ENCODE measurements around the gene SLC39A5. TPM values are rescaled to one million over a fixed set of nuclear protein-coding genes. Genes with fewer than 3 reads are reported as not detected.

SLC39A5 gene, protein sequence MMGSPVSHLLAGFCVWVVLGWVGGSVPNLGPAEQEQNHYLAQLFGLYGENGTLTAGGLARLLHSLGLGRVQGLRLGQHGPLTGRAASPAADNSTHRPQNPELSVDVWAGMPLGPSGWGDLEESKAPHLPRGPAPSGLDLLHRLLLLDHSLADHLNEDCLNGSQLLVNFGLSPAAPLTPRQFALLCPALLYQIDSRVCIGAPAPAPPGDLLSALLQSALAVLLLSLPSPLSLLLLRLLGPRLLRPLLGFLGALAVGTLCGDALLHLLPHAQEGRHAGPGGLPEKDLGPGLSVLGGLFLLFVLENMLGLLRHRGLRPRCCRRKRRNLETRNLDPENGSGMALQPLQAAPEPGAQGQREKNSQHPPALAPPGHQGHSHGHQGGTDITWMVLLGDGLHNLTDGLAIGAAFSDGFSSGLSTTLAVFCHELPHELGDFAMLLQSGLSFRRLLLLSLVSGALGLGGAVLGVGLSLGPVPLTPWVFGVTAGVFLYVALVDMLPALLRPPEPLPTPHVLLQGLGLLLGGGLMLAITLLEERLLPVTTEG
- total RNA-seq, result 100 to 1,000 TPM; 108 to 289 (median 226) TPM
- polyA plus RNA-seq, result 100 to 1,000 TPM; 307 to 615 TPM

DNA sequence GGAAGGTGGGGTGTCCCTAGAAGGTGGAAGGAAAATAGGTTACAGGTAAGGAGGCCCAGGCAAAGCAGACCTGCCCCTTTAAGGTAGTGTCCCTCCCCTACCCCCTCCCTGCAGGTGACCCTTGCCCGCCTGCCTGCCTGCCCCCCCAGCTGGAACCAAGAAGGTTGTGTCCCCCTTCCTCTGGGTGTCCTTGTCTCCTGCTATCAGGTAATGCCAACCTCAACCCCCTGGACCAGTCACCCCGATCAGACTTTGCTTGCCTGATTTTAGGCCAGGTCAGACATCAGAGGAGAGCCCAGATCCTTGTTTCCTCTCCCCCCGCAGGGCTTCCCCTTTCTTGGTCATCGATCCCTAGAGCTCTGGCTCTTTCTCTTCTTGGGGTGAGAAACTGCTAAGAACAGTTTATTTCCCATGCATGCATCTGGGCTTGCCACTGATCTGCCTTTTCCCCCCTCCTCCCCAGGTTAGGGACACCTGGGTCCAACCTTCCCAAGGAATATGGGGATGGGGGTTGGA is at the start of gene SLC39A5:
TSS of gene SLC39A5 (plus strand) at position 136 of the 516 bp plus-strand sequence. CDS start 1,224 bp downstream, outside the sequence.
- peak in 1 of 6 donors; percentile 30 for DNase-seq
- peak within 1 kb of the TSS; percentile 66 to 71 (median 70) for H3K27ac ChIP-seq

DNA sequence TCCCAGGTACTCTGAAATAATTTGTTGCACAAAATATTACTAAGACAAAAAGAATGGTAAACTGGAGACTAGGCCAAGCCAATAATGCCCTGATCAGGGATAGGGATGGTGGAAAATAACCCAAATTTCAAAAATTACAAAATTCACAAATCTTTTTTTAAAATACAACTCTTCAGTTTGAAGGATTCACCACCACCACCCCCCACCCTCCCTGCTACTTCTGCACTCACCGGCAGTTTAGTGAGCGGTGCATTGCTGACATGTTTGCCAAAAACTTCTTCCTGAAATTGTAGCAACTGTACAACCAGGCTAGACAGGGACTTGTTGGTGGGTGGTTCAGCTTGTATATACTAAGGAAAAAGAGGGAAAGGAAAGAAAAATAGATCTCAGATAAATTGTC is 42.9 kb upstream of the SLC39A5 start:
- Histone ChIP-seq H3K4me3 (no peak overlapping the region), H3K9me3 (no peaks in the 10 kb centered on the region), H3K27me3 (no peaks in the 10 kb centered on the region), H3K36me3 (peaks cover 3 to 33% (median 6%) of the 10 kb centered on the region in 3 donors), H3K27ac (no peak overlapping the region), H3K4me1 (peaks cover 5 to 12% (median 10%) of the 10 kb centered on the region in 3 donors)
- intact Hi-C loops (cut with DNase I), result loop anchor here in 1 of 3 donors (5.0 kb wide), 1 partner anchor 65 kb away; no protein-coding TSS in a partner anchor
- FAIRE-seq (no peak), ATAC-seq (no peak), DNase-seq (no peak)
- TF ChIP-seq, protein P1, sequence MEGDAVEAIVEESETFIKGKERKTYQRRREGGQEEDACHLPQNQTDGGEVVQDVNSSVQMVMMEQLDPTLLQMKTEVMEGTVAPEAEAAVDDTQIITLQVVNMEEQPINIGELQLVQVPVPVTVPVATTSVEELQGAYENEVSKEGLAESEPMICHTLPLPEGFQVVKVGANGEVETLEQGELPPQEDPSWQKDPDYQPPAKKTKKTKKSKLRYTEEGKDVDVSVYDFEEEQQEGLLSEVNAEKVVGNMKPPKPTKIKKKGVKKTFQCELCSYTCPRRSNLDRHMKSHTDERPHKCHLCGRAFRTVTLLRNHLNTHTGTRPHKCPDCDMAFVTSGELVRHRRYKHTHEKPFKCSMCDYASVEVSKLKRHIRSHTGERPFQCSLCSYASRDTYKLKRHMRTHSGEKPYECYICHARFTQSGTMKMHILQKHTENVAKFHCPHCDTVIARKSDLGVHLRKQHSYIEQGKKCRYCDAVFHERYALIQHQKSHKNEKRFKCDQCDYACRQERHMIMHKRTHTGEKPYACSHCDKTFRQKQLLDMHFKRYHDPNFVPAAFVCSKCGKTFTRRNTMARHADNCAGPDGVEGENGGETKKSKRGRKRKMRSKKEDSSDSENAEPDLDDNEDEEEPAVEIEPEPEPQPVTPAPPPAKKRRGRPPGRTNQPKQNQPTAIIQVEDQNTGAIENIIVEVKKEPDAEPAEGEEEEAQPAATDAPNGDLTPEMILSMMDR (IDR thresholded peaks at IDR 0.05), result no peak
- 46 to 51% methylated on average over 2 of the region's 2 CpGs for whole genome bisulfite sequencing, 2 donors

More for the DNA sequence above, at the start of gene SLC39A5:
- Histone ChIP-seq H3K4me3 (peak within 1 kb of the TSS; percentile 16 to 56 (median 44)), H3K9me3 (no peaks in the 10 kb centered on the region), H3K27me3 (no peaks in the 10 kb centered on the region), H3K4me1 (peaks cover 0 to 13% (median 5%) of the 10 kb centered on the region in 3 donors), H3K36me3 (no peaks in the 10 kb centered on the region)
- intact Hi-C loops (cut with DNase I), result no loop called here
- ATAC-seq (peak in 3 of 4 donors; percentile 1 to 12 (median 8)), FAIRE-seq (no peak)
- TF ChIP-seq, protein P1 (IDR thresholded peaks at IDR 0.05), result no peak
- 24 to 25% methylated on average over 4 of the region's 4 CpGs for WGBS, 2 donors

DNA sequence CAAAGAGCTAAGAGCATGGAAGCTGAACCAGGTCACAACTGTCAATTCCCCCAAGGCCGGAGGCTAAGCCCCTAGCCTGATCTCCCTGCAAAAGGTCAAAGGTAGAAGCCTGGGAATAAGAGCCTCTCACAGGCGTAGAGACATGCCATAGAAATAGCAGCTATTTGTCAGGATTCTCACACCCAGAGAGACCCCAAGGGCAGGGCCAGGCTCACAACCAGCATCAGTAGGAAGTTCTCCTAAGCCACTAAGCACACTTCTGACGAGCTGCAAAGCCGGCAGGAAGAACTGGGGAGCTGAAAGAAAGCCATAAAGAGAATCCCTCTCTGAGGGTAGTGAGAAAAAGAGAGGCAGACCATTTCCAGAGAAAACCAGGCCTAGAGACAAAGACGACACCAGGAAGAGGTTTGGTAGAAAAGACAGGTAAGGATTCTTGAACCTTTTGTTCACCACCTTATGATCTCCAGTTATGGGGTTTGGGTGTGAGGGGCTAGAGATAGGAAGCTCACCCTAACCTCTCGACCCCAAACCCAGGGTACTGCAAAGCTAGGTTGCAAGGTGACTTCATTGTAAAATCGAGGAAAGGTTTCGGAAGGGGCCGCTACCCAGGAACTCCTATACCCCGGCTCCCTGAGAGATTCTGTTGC is 41.6 kb upstream of the SLC39A5 start:
- H3K4me1 ChIP-seq, result peaks cover 5 to 12% (median 10%) of the 10 kb centered on the region in 3 donors
- 6 to 8% methylated on average over 10 of the region's 10 CpGs for WGBS, 2 donors
- FAIRE-seq (no peak), DNase-seq (no peak), ATAC-seq (no peak)
- H3K27ac ChIP-seq, result peak overlapping the region in 3 of 4 donors; percentile 60 to 78 (median 69)
- H3K36me3 ChIP-seq, result peaks cover 0 to 20% (median 3%) of the 10 kb centered on the region in 3 donors
- TF ChIP-seq, protein P1 (IDR thresholded peaks at IDR 0.05), result no peak
- H3K27me3 ChIP-seq, result no peaks in the 10 kb centered on the region
- H3K9me3 ChIP-seq, result no peaks in the 10 kb centered on the region
- intact Hi-C loops (cut with DNase I), result loop anchor here in 2 of 3 donors (2.0 to 5.0 kb wide), 2 partner anchors 61 to 66 kb away; no protein-coding TSS in a partner anchor
- peak overlapping the region; percentile 69 to 91 (median 78) for H3K4me3 ChIP-seq

- DNase-seq (peak in 1 of 6 donors; percentile 82), FAIRE-seq (no peak), ATAC-seq (peak in 2 of 4 donors; percentile 1 to 3)
- Histone ChIP-seq H3K27me3 (no peaks in the 10 kb centered on the region), H3K27ac (peak overlapping the region in 3 of 4 donors; percentile 60 to 78 (median 69)), H3K36me3 (peaks cover 0 to 16% (median 3%) of the 10 kb centered on the region in 3 donors), H3K4me1 (peaks cover 5 to 12% (median 10%) of the 10 kb centered on the region in 3 donors), H3K4me3 (peak overlapping the region; percentile 69 to 91 (median 78)), H3K9me3 (no peaks in the 10 kb centered on the region)
- 1% methylated on average over 17 of the region's 17 CpGs for WGBS, 2 donors
- intact Hi-C loops (cut with DNase I), result loop anchor here in 2 of 3 donors (2.0 to 5.0 kb wide), 2 partner anchors 62 to 66 kb away; no protein-coding TSS in a partner anchor
- TF ChIP-seq, protein P1 (IDR thresholded peaks at IDR 0.05), result no peak
These were observed 41.1 kb upstream of the SLC39A5 start for GRCh38 chr12:56188778-56189098.
